HCT116 (cell line): ENCODE results near the gene RNF112. TPM values are rescaled to one million over a fixed set of nuclear protein-coding genes. Genes with fewer than 3 reads are reported as not detected.

Source experiments
- ATAC-seq: fragments of 200-7000 bp; cut with Tn5 transposase; 2 replicates; pipeline ENCODE4 v1.9.1; 2020; ENCODE audit warnings: mild to moderate bottlenecking, moderate library complexity
- BruUV-seq: library from RNA; stranded (reverse); fragments of 400-500 nt; replicated peaks from 2 replicates; lab custom pipeline; 2021; lab: Mats Ljungman, UMichigan
- CTCF ChIA-PET: fragments of 300-600 bp; sonication (Branson Sonifier 250); formaldehyde crosslinking; loops from one replicate; lab custom pipeline; 2021; ENCODE audit warnings: antibody characterized with exemption; lab: Charles Lee
- POLR2A ChIA-PET: fragments of 300-600, 350-600 bp; sonication (Branson Sonifier 250); formaldehyde crosslinking; loops from one replicate; lab custom pipeline; 2021; ENCODE audit warnings: antibody characterized with exemption; lab: Charles Lee
- RAD21 ChIA-PET, 2 experiments: fragments of 300-600 bp; sonication (Branson Sonifier 250); formaldehyde crosslinking; loops; one replicate each; lab custom pipeline; 2023; ENCODE audit warnings: low total read pairs in 2 of 2; ENCODE audit not compliant: uncharacterized antibody in 2 of 2, unreplicated experiment in 2 of 2, low non-redundant PET in 1 of 2; lab: Charles Lee
- DNase-seq: peaks from one replicate; pipeline ENCODE4 v3.0.0-alpha.2; 2010; ENCODE audit warnings: low read depth, low spot score
- H2AFZ ChIP-seq: fragments of 200-600 bp; shearing (Covaris generic), sonication (generic); 2 replicates; pipeline ENCODE4 v1.6.1; 2017; ENCODE audit warnings: low read depth, mixed run types, mixed read lengths, antibody characterized with exemption, low read length; ENCODE audit not compliant: poor library complexity, severe bottlenecking
- H3K27ac ChIP-seq: 2 replicates; pipeline ENCODE4 v1.5.1; 2012; ENCODE audit warnings: low read depth, low read length
- H3K27me3 ChIP-seq: fragments of 200-600 bp; sonication (generic); 2 replicates; pipeline ENCODE4 v1.6.1; 2016; ENCODE audit warnings: mixed run types, low read length, mixed read lengths; ENCODE audit not compliant: insufficient read depth
- H3K36me3 ChIP-seq, 2 experiments: fragments of 200-500 bp in 1 of 2; fragments of 200-600 bp in 1 of 2; sonication (Bioruptor generic) in 1 of 2; sonication (generic) in 1 of 2; 2 replicates each; pipeline versions ENCODE4 v1.5.1 to v1.6.1; 2014 to 2016; ENCODE audit warnings: low read length in 2 of 2, inconsistent platforms in 1 of 2, mixed read lengths in 1 of 2, mixed run types in 1 of 2; ENCODE audit not compliant: insufficient read depth in 2 of 2, control insufficient read depth in 1 of 2
- H3K4me1 ChIP-seq, 2 experiments: fragments of 200-600 bp in 1 of 2; sonication (generic) in 1 of 2; 2 replicates each; pipeline versions ENCODE4 v1.5.1 to v1.6.1; 2012 to 2017; ENCODE audit warnings: low read length in 2 of 2, inconsistent platforms in 1 of 2, mild to moderate bottlenecking in 1 of 2, mixed read lengths in 1 of 2, mixed run types in 1 of 2, moderate library complexity in 1 of 2; ENCODE audit not compliant: insufficient read depth in 2 of 2, control insufficient read depth in 1 of 2
- H3K4me2 ChIP-seq: fragments of 200-600 bp; sonication (generic); 2 replicates; pipeline ENCODE4 v1.6.1; 2017; ENCODE audit warnings: mixed run types, low read length, mixed read lengths
- H3K4me3 ChIP-seq, 2 experiments: fragments of 200-600 bp in 1 of 2; sonication (generic) in 1 of 2; replicated peaks in 1 of 2; 2 replicates each; pipeline ENCODE4 v1.5.1; 2011 to 2016; ENCODE audit warnings: low read length in 2 of 2, control low read depth in 1 of 2, low read depth in 1 of 2, mild to moderate bottlenecking in 1 of 2, mixed read lengths in 1 of 2, mixed run types in 1 of 2
- H3K79me2 ChIP-seq: fragments of 200-600 bp; sonication (generic); 2 replicates; pipeline ENCODE4 v1.6.1; 2017; ENCODE audit warnings: mild to moderate bottlenecking, mixed run types, low read length, moderate library complexity, mixed read lengths; ENCODE audit not compliant: insufficient read depth
- H3K9ac ChIP-seq: fragments of 200-600 bp; sonication (generic); 2 replicates; pipeline ENCODE4 v1.6.1; 2016; ENCODE audit warnings: low read length, mixed read lengths
- H3K9me2 ChIP-seq: fragments of 200-600 bp; sonication (generic), shearing (Covaris generic); 2 replicates; pipeline ENCODE4 v1.6.1; 2017; ENCODE audit warnings: mixed run types, mild to moderate bottlenecking, moderate library complexity; ENCODE audit not compliant: insufficient read depth
- H3K9me3 ChIP-seq, 2 experiments: fragments of 200-500 bp in 1 of 2; fragments of 200-600 bp in 1 of 2; sonication (Bioruptor generic) in 1 of 2; sonication (generic) in 1 of 2; 2 replicates each; pipeline ENCODE4 v1.6.1; 2014 to 2017; ENCODE audit warnings: low read length in 2 of 2, mixed read lengths in 2 of 2, inconsistent platforms in 1 of 2, low read depth in 1 of 2, mild to moderate bottlenecking in 1 of 2, mixed run types in 1 of 2, moderate library complexity in 1 of 2; ENCODE audit not compliant: control insufficient read depth in 1 of 2, insufficient read depth in 1 of 2
- H4K20me1 ChIP-seq: fragments of 200-600 bp; sonication (generic), shearing (Covaris generic); 2 replicates; pipeline ENCODE4 v1.6.1; 2017; ENCODE audit warnings: mixed run types, mild to moderate bottlenecking, moderate library complexity; ENCODE audit not compliant: insufficient read depth
- CEBPB ChIP-seq: IDR thresholded peaks from 2 replicates; pipeline ENCODE4 v1.6.1; 2012; ENCODE audit warnings: low read depth
- EGR1 ChIP-seq: IDR thresholded peaks from 2 replicates; pipeline ENCODE4 v1.6.1; 2012; ENCODE audit warnings: low read depth
- ELF1 ChIP-seq: IDR thresholded peaks from 2 replicates; pipeline ENCODE4 v1.6.1; 2012; ENCODE audit warnings: low read depth, borderline replicate concordance
- EZH2 ChIP-seq: fragments of 200-600 bp; sonication (generic); IDR thresholded peaks from 2 replicates; pipeline ENCODE4 v1.6.1; 2017; ENCODE audit warnings: antibody characterized with exemption, mixed run types
- EZH2phosphoT487 ChIP-seq: fragments of 200-600 bp; IDR thresholded peaks from 2 replicates; pipeline ENCODE4 v1.6.1; 2018; ENCODE audit warnings: antibody characterized with exemption, borderline replicate concordance
- FOSL1 ChIP-seq: IDR thresholded peaks from 2 replicates; pipeline ENCODE4 v1.6.1; 2012; ENCODE audit warnings: low read depth
- POLR2A ChIP-seq: IDR thresholded peaks from 2 replicates; pipeline ENCODE4 v1.7.0; 2011; ENCODE audit warnings: borderline replicate concordance; ENCODE audit not compliant: insufficient read depth, insufficient read length; ENCODE audit errors: extremely low read depth
- POLR2AphosphoS5 ChIP-seq: IDR thresholded peaks from 2 replicates; pipeline ENCODE4 v1.6.1; 2011; ENCODE audit warnings: mild to moderate bottlenecking, low read depth, low read length, moderate library complexity
- RAD21 ChIP-seq: IDR thresholded peaks from 2 replicates; pipeline ENCODE4 v1.6.1; 2012; ENCODE audit warnings: low read depth, mild to moderate bottlenecking
- SIN3A ChIP-seq: IDR thresholded peaks from 2 replicates; pipeline ENCODE4 v1.6.1; 2012; ENCODE audit warnings: low read depth
- SP1 ChIP-seq: IDR thresholded peaks from 2 replicates; pipeline ENCODE4 v1.6.1; 2012; ENCODE audit warnings: low read depth
- YY1 ChIP-seq: IDR thresholded peaks from 2 replicates; pipeline ENCODE4 v1.6.1; 2011; ENCODE audit warnings: low read length, low read depth, moderate library complexity, mild to moderate bottlenecking; ENCODE audit not compliant: insufficient replicate concordance; ENCODE audit errors: extremely low read depth
- ZFX ChIP-seq: fragments of 450-650 bp; IDR thresholded peaks from 2 replicates; pipeline ENCODE4 v1.6.1; 2017
- intact Hi-C: fragments of 100-400 bp; cut with micrococcal nuclease; formaldehyde crosslinking; loops from 2 replicates; pipeline ENCODE4 v1.10.0; 2022
- total RNA-seq: library from RNA; stranded (reverse); gene quantifications from one replicate; pipeline ENCODE4 v1.2.1, GENCODE V29; 2021; ENCODE audit not compliant: unreplicated experiment
- TF ChIP-seq, protein P1 (sequence below), 3 experiments: fragments of 200-600 bp in 1 of 3; sonication (generic) in 1 of 3; IDR thresholded peaks in 2 of 3; conservative IDR thresholded peaks in 1 of 3; 2 replicates each; pipeline ENCODE4 v1.5.1; 2012 to 2017; ENCODE audit warnings: low read depth in 2 of 3, low read length in 2 of 3, antibody characterized with exemption in 1 of 3, borderline replicate concordance in 1 of 3, control low read depth in 1 of 3, mild to moderate bottlenecking in 1 of 3, mixed read lengths in 1 of 3, mixed run types in 1 of 3, moderate library complexity in 1 of 3; ENCODE audit not compliant: insufficient read depth in 1 of 3
- TF ChIP-seq, protein P2 (sequence below): IDR thresholded peaks from 2 replicates; pipeline ENCODE4 v1.6.1; 2012

Gene RNF112
- total RNA-seq, 1 experiment from 2014 or later = 0.98 TPM

DNA sequence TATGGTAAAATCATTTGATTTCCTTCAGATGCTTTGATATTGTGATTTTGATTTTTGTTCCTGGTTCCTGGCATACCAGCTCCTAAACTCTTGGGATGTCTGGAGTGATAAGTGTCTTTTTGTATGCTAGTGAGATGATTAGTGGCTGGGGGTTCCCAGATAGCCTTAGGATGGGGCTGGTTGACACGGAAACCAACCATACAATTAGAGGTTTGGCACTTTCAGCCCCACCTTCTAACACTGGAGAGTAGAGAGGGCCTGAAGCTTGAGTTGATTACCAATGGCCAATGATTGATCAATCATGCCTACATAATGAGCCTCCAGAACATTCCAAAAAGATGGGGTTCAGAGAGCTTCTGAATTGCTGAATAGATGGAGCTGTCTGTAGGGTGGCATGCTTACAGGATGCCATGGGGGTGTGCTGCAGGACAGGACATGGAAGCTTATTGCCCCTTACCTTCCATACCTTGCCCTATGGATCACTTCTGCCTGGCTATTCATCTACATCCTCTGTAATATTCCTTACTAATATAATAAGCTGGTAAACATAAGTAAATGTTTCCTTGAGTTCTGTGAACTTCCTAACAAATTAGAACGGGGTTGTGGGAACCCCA, 22.8 kb downstream of the RNF112 start:
- no peak for DNase-seq

DNA sequence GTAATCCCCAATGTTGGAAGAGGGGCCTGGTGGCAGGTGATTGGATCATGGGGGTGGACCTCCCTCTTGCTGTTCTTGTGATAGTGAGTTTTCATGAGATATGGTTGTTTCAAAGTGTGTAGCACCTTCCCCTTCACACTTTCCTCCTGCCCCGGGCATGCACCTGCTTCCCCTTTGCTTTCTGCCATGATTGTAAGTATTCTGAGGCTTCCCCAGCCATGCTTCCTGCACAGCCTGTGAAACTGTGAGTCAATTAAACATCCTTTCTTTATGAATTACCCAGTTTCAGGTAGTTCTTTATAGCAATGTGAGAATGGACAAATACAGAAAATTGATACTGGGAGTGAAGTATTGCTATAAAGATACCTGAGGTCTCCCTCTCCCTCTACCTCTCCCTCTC, 29.4 kb downstream of the RNF112 start:
- H3K9me3 ChIP-seq = peaks cover 6% of the 10 kb centered on the region in 2 experiments; a peak in 2 of 4 replicates
- no peaks in the 10 kb centered on the region for H3K4me1 ChIP-seq
- no peaks in the 10 kb centered on the region for H3K27me3 ChIP-seq
- TF ChIP-seq EZH2phosphoT487 (no peak), SIN3A (no peak), CEBPB (no peak), ZFX (no peak), EGR1 (no peak), SP1 (no peak), ELF1 (no peak), FOSL1 (no peak), POLR2AphosphoS5 (no peak), EZH2 (no peak)
- TF ChIP-seq, protein P1, sequence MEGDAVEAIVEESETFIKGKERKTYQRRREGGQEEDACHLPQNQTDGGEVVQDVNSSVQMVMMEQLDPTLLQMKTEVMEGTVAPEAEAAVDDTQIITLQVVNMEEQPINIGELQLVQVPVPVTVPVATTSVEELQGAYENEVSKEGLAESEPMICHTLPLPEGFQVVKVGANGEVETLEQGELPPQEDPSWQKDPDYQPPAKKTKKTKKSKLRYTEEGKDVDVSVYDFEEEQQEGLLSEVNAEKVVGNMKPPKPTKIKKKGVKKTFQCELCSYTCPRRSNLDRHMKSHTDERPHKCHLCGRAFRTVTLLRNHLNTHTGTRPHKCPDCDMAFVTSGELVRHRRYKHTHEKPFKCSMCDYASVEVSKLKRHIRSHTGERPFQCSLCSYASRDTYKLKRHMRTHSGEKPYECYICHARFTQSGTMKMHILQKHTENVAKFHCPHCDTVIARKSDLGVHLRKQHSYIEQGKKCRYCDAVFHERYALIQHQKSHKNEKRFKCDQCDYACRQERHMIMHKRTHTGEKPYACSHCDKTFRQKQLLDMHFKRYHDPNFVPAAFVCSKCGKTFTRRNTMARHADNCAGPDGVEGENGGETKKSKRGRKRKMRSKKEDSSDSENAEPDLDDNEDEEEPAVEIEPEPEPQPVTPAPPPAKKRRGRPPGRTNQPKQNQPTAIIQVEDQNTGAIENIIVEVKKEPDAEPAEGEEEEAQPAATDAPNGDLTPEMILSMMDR (IDR thresholded peaks at IDR 0.05 in 2 of 3, conservative IDR thresholded peaks at IDR 0.05 in 1 of 3; ENCODE audit: borderline replicate concordance in 1 of 3, insufficient read depth in 1 of 3, low read depth in 2 of 3, low read length in 2 of 3) = no peak
- TF ChIP-seq, protein P2, sequence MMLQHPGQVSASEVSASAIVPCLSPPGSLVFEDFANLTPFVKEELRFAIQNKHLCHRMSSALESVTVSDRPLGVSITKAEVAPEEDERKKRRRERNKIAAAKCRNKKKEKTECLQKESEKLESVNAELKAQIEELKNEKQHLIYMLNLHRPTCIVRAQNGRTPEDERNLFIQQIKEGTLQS = no peak
- H3K4me3 ChIP-seq = no peak overlapping the region
- H3K27ac ChIP-seq = no peak overlapping the region
- no peaks in the 10 kb centered on the region for H3K79me2 ChIP-seq
- no peak overlapping the region for H3K4me2 ChIP-seq
- H3K9ac ChIP-seq = no peak overlapping the region
- BruUV-seq = no TSS peak
- CTCF ChIA-PET = no interaction called here
- H4K20me1 ChIP-seq = no peaks in the 10 kb centered on the region
- H3K36me3 ChIP-seq = no peaks in the 10 kb centered on the region
- ATAC-seq = no peak
- intact Hi-C loops = no loop called here
- RAD21 ChIA-PET = no interaction called here
- POLR2A ChIA-PET = no interaction called here
- no peak for DNase-seq
- no peak overlapping the region for H2AFZ ChIP-seq
- H3K9me2 ChIP-seq = no peaks in the 10 kb centered on the region

More for the DNA sequence above, 22.8 kb downstream of the RNF112 start:
- Histone ChIP-seq H4K20me1 (no peaks in the 10 kb centered on the region), H3K4me1 (no peaks in the 10 kb centered on the region)
- intact Hi-C loops = no loop called here
- no peak for TF ChIP-seq YY1
- no peak for TF ChIP-seq EZH2
- no peak for TF ChIP-seq POLR2A
- 0 out of 2 replicates have a peak, but pooled peaks have one; percentile 8 for TF ChIP-seq RAD21
- TF ChIP-seq, all 23 proteins: peak for 1
- Histone ChIP-seq H2AFZ (no peak overlapping the region), H3K9me3 (no peaks in the 10 kb centered on the region), H3K4me2 (no peak overlapping the region), H3K79me2 (no peaks in the 10 kb centered on the region), H3K27me3 (no peaks in the 10 kb centered on the region), H3K36me3 (no peaks in the 10 kb centered on the region), H3K9ac (no peak overlapping the region), H3K9me2 (no peaks in the 10 kb centered on the region), H3K27ac (no peak overlapping the region), H3K4me3 (no peak overlapping the region)
- ChIA-PET POLR2A (no interaction called here), CTCF (interaction anchor here (1.5 to 2.2 kb wide), 2 partner anchors 13 to 329 kb away, joined by 3 to 10 read pairs; no protein-coding TSS in a partner anchor), RAD21 (interaction anchor here in 1 of 2 experiments (0.7 kb wide), 1 partner anchor 71 kb away, joined by 3 read pairs; no protein-coding TSS in a partner anchor)
- no TSS peak for BruUV-seq
- no peak for ATAC-seq
